ENCODE measurements around the gene MSH2.
A peak's percentile ranks its signal among the peaks of the same experiment; 100 is the strongest.
"Not testable (repeated sequence)": the region's sequence is repeated elsewhere in the genome, so short reads cannot be mapped to it uniquely, and the experiment has no call there.

MSH2 gene

GRCh38 chr2:47360927-47361326 lies 42.0 kb upstream of the MSH2 start:
- TF ChIP-seq CTCF (conservative IDR thresholded peaks at IDR 0.05; ENCODE audit: low read length), result no peak
- DNase-seq (ENCODE audit: low read depth), result peak; percentile 54
- no peak overlapping the region for H3K4me3 ChIP-seq (ENCODE audit: low read length)

GRCh38 chr2:47361505-47362229 lies 41.3 kb upstream of the MSH2 start:
- H3K4me3 ChIP-seq (ENCODE audit: low read length), result not testable (repeated sequence)

DNA sequence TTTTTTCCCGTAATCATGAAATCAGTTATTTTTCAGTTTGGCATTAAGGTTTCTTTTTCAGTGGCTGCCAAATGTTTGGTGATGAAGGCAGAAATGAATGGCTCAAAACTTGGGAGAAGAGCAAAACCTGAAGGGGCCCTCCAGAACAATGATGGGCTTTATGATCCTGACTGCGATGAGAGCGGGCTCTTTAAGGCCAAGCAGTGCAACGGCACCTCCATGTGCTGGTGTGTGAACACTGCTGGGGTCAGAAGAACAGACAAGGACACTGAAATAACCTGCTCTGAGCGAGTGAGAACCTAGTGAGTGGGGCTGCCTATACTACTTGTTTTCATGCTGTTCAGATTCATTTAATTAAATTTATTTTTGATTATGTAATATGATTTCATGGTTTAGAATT lies 29.2 kb upstream of the MSH2 start:
- H3K4me3 ChIP-seq (ENCODE audit: low read length), result no peak overlapping the region
- no peak for TF ChIP-seq CTCF (conservative IDR thresholded peaks at IDR 0.05; ENCODE audit: low read length)
- DNase-seq (ENCODE audit: low read depth), result no peak

More at GRCh38 chr2:47361505-47362229, 41.3 kb upstream of the MSH2 start:
- not testable (repeated sequence) for DNase-seq (ENCODE audit: low read depth)

DNA sequence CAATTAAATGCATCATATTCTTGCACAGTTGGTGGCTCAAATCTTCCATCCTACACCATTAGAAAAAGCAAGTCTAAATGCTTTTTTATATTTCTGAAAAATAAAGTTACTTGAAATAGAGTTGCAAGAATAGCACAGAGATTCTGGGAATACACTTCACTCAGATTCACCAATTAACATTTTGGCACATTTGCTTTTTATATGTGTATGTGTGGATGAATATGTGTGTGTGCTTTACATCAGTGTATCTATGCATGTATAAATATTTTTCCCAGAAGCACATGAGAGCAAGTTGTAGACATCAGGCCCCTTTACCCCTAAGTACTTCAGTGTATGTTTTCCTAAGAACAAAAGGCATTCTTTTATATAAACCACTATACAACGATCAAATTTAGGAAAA lies 27.6 kb upstream of the MSH2 start:
- no peak for TF ChIP-seq CTCF (conservative IDR thresholded peaks at IDR 0.05; ENCODE audit: low read length)
- H3K4me3 ChIP-seq (ENCODE audit: low read length), result no peak overlapping the region
- DNase-seq (ENCODE audit: low read depth), result no peak

DNA sequence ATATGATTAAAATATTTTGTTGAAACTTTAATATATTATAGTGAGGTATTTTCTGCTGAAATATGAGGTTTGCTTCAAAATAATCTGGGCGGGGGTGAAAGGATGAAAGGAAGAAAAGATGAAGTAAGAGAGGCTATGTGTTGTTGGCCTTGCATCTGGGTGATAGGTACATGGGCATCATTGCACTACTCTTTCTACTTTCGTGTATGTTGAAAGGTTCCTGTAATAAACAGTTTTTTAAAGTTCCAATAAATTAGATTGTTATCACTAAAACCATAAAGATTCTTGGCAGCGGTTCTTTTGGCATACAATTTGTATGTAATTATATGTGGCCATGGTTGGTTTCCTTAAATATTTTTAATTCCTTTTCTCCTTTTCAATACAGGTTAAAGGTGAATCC lies 23.6 kb upstream of the MSH2 start:
- no peak overlapping the region for H3K4me3 ChIP-seq (ENCODE audit: low read length)
- TF ChIP-seq CTCF (conservative IDR thresholded peaks at IDR 0.05; ENCODE audit: low read length), result no peak
- no peak for DNase-seq (ENCODE audit: low read depth)

DNA sequence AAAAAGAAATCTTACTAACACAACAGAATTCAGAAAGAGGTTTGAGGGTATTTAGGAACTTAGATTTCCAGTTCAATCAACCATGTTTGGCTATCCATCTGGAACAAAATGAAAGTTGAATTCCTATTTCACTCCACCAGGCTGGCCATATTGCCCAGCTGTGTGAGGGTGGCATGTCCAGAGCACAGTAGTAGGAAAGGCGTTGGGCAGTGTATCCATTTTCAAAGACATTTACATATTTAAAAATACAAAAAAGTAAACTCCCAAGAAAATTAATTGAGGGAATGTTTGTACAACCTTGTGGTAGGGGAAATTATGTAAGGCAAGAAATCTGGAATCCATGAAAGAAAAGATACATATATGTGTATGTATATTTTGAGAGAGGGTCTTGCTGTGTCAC lies 21.5 kb upstream of the MSH2 start:
- no peak for TF ChIP-seq CTCF (conservative IDR thresholded peaks at IDR 0.05; ENCODE audit: low read length)
- no peak for DNase-seq (ENCODE audit: low read depth)
- H3K4me3 ChIP-seq (ENCODE audit: low read length), result no peak overlapping the region

- TF ChIP-seq CTCF (conservative IDR thresholded peaks at IDR 0.05; ENCODE audit: low read length), result no peak
- DNase-seq (ENCODE audit: low read depth), result no peak
- H3K4me3 ChIP-seq (ENCODE audit: low read length), result no peak overlapping the region
Measured at GRCh38 chr2:47386551-47386950, 16.4 kb upstream of the MSH2 start.
